Measurements from ENCODE around the gene SNX13. TPM values are rescaled to one million over a fixed set of nuclear protein-coding genes. Genes with fewer than 3 reads are reported as not detected.

The SNX13 gene
- total RNA-seq, 1 donor = 59.7 TPM

DNA sequence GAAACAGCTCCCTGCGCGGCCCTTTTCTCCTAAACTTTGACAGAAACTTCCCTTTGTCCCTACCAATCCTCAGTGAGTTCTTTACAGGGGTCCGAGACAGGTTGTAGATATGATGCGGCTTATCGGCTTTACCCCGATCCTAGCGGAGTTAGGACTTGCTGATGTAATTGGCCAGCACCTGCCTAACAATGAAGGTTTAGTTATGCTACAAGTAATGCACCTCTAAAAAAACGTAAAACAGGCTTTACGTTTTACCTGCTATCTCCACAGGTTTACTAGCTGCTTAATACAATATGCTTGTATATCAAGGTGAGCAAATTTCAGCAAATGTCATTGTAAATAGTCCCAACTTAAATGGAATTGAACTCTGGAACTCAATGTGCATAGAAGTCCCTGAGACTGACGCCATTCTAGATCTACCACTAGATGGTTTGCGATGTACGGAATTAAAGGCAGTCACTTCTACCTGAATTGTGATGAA is 697 bp upstream of the SNX13 start:
- H3K79me2 ChIP-seq (ENCODE audit: insufficient read depth, low read length) = peaks cover 49% of the 10 kb centered on the region
- peak overlapping the region; percentile 97 for H3K27ac ChIP-seq (ENCODE audit: low read depth, low read length)
- H3K27me3 ChIP-seq (ENCODE audit: insufficient read depth, low read length) = no peaks in the 10 kb centered on the region
- H4K20me1 ChIP-seq (ENCODE audit: insufficient read depth, low read length) = peaks cover 18% of the 10 kb centered on the region
- peak overlapping the region; percentile 97 for H3K4me3 ChIP-seq (ENCODE audit: insufficient read depth, low read length)
- TF ChIP-seq CTCF (IDR thresholded peaks at IDR 0.05; ENCODE audit: extremely low read depth, low read depth, low read length) = peak; percentile 2
- no peak for DNase-seq (ENCODE audit: insufficient read length, low spot score, missing footprints)
- H3K4me2 ChIP-seq (ENCODE audit: insufficient read depth, low read length) = peak overlapping the region; percentile 99
- no peaks in the 10 kb centered on the region for H3K36me3 ChIP-seq (ENCODE audit: insufficient read depth, low read length)
- peak overlapping the region; percentile 99 for H2AFZ ChIP-seq (ENCODE audit: low read length)
- no peaks in the 10 kb centered on the region for H3K9me3 ChIP-seq (ENCODE audit: low read depth, low read length)
- peaks cover 24% of the 10 kb centered on the region for H3K4me1 ChIP-seq (ENCODE audit: insufficient read depth, low read length)

GRCh38 chr7:17939606-17940301 is 540 bp downstream of the SNX13 start:
- Histone ChIP-seq H3K9me3 (ENCODE audit: low read depth, low read length) (no peaks in the 10 kb centered on the region), H3K79me2 (ENCODE audit: insufficient read depth, low read length) (peaks cover 61% of the 10 kb centered on the region), H3K36me3 (ENCODE audit: insufficient read depth, low read length) (no peaks in the 10 kb centered on the region), H3K27me3 (ENCODE audit: insufficient read depth, low read length) (no peaks in the 10 kb centered on the region), H3K4me1 (ENCODE audit: insufficient read depth, low read length) (peaks cover 24% of the 10 kb centered on the region), H4K20me1 (ENCODE audit: insufficient read depth, low read length) (peaks cover 21% of the 10 kb centered on the region), H3K4me2 (ENCODE audit: insufficient read depth, low read length) (peak overlapping the region; percentile 99), H3K4me3 (ENCODE audit: insufficient read depth, low read length) (peak overlapping the region; percentile 97), H2AFZ (ENCODE audit: low read length) (peak overlapping the region; percentile 99), H3K27ac (ENCODE audit: low read depth, low read length) (peak overlapping the region; percentile 97)
- no peak for TF ChIP-seq CTCF (IDR thresholded peaks at IDR 0.05; ENCODE audit: extremely low read depth, low read depth, low read length)
- peak; percentile 63 for DNase-seq (ENCODE audit: insufficient read length, low spot score, missing footprints)

DNA sequence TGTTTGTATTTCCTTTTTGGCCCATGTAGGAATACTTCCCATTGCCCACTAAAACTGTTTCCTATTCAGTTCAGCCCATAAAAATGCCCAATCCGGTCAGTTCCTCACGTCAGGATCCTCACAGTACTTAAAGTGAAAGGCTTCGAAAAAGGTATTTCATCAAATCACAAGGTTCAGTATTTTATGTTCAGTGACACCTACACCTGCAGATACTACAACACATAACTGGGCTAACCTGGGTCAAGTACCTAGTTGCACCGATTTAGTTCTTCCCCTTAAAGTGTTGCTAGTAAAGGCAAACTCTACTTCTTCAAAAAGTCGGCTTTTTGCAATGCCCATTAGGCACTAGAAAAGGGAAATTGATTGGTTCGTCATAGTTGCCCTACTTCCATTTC is 1.1 kb downstream of the SNX13 start:
- Histone ChIP-seq H3K9me3 (ENCODE audit: low read depth, low read length) (no peaks in the 10 kb centered on the region), H3K4me3 (ENCODE audit: insufficient read depth, low read length) (peak overlapping the region; percentile 97), H3K36me3 (ENCODE audit: insufficient read depth, low read length) (no peaks in the 10 kb centered on the region), H3K79me2 (ENCODE audit: insufficient read depth, low read length) (peaks cover 67% of the 10 kb centered on the region), H3K4me1 (ENCODE audit: insufficient read depth, low read length) (peaks cover 24% of the 10 kb centered on the region), H4K20me1 (ENCODE audit: insufficient read depth, low read length) (peaks cover 24% of the 10 kb centered on the region), H3K4me2 (ENCODE audit: insufficient read depth, low read length) (peak overlapping the region; percentile 99), H3K27me3 (ENCODE audit: insufficient read depth, low read length) (no peaks in the 10 kb centered on the region), H2AFZ (ENCODE audit: low read length) (peak overlapping the region; percentile 99), H3K27ac (ENCODE audit: low read depth, low read length) (peak overlapping the region; percentile 97)
- no peak for TF ChIP-seq CTCF (IDR thresholded peaks at IDR 0.05; ENCODE audit: extremely low read depth, low read depth, low read length)
- peak; percentile 60 for DNase-seq (ENCODE audit: insufficient read length, low spot score, missing footprints)

DNA sequence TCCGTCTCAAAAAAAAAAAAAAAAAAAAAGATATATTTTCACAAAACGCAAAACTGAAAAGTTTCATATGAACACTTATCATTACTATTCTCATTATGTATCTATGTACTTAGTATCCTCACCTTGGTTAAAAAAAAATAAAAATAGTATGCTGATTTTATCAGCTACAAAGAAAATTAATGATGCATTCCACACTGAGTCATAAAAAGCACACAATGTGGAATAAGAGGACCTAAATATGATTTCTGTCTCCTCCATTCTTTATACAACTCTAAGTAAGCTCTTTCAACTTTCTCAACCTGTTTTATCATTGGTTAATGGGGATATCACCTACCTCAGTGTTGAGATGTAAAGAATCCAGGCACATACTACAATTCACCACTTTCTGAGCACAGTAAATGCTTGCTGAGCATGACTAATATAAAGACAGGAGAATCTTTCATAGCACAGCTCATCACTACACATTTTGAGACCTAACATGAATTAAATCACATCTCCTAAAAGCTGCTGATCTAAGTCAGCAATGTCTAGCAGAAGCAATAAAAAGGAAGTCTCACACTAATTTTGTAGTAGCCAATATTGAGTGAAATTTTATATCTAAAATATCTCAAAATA is 2.7 kb downstream of the SNX13 start:
- Histone ChIP-seq H3K27ac (ENCODE audit: low read depth, low read length) (no peak overlapping the region), H3K27me3 (ENCODE audit: insufficient read depth, low read length) (no peaks in the 10 kb centered on the region), H2AFZ (ENCODE audit: low read length) (no peak overlapping the region), H3K9me3 (ENCODE audit: low read depth, low read length) (no peaks in the 10 kb centered on the region), H3K79me2 (ENCODE audit: insufficient read depth, low read length) (peaks cover 82% of the 10 kb centered on the region), H3K4me1 (ENCODE audit: insufficient read depth, low read length) (peaks cover 24% of the 10 kb centered on the region), H4K20me1 (ENCODE audit: insufficient read depth, low read length) (peaks cover 31% of the 10 kb centered on the region), H3K36me3 (ENCODE audit: insufficient read depth, low read length) (no peaks in the 10 kb centered on the region), H3K4me3 (ENCODE audit: insufficient read depth, low read length) (peak overlapping the region; percentile 97), H3K4me2 (ENCODE audit: insufficient read depth, low read length) (peak overlapping the region; percentile 99)
- peak; percentile 43 for DNase-seq (ENCODE audit: insufficient read length, low spot score, missing footprints)
- TF ChIP-seq CTCF (IDR thresholded peaks at IDR 0.05; ENCODE audit: extremely low read depth, low read depth, low read length) = no peak

All from osteoblast (primary cell).